ENCODE data around the gene AOC3. TPM values are rescaled to one million over a fixed set of nuclear protein-coding genes. Genes with fewer than 3 reads are reported as not detected.
"Not testable (repeated sequence)": the region's sequence is repeated elsewhere in the genome, so short reads cannot be mapped to it uniquely, and the experiment has no call there.

AOC3 gene
- polyA plus RNA-seq, 1 experiment: 0.12 TPM

GRCh38 chr17:42882166-42882565 is 31.2 kb downstream of the AOC3 start:
- H3K27ac ChIP-seq (ENCODE audit: low read depth, low read length): no peak overlapping the region
- no peak overlapping the region for H3K4me3 ChIP-seq (ENCODE audit: low read depth, low read length)
- no peak for TF ChIP-seq CTCF (IDR thresholded peaks at IDR 0.05; ENCODE audit: low read depth, low read length)
- POLR2A ChIA-PET: no interaction called here
- no peaks in the 10 kb centered on the region for H3K9me3 ChIP-seq (ENCODE audit: control insufficient read depth, insufficient read depth, low read length)
- DNase-seq (ENCODE audit: low read depth, low spot score): no peak
- peaks cover 36% of the 10 kb centered on the region for H3K27me3 ChIP-seq (ENCODE audit: control insufficient read depth, insufficient read depth, low read length)
- CTCF ChIA-PET: interaction anchor here (1.3 kb wide), 1 partner anchor 9 kb away, joined by 3 read pairs; no protein-coding TSS in a partner anchor

- Histone ChIP-seq H3K27me3 (ENCODE audit: control insufficient read depth, insufficient read depth, low read length) (peaks cover 22% of the 10 kb centered on the region), H3K27ac (ENCODE audit: low read depth, low read length) (no peak overlapping the region), H3K9me3 (ENCODE audit: control insufficient read depth, insufficient read depth, low read length) (no peaks in the 10 kb centered on the region), H3K4me3 (ENCODE audit: low read depth, low read length) (no peak overlapping the region)
- no peak for DNase-seq (ENCODE audit: low read depth, low spot score)
- TF ChIP-seq CTCF (IDR thresholded peaks at IDR 0.05; ENCODE audit: low read depth, low read length): no peak
- ChIA-PET CTCF (interaction anchor here (1.5 kb wide), 1 partner anchor 45 kb away, joined by 3 read pairs; no protein-coding TSS in a partner anchor), POLR2A (interaction anchor here (0.5 to 0.7 kb wide), 2 partner anchors 275 to 908 kb away, joined by 3 to 4 read pairs; partner anchors contain the start of genes RETREG3 and TUBG1)
These were observed 33.0 kb downstream of the AOC3 start for GRCh38 chr17:42883802-42884558.

- not testable (repeated sequence) for H3K4me3 ChIP-seq (ENCODE audit: low read depth, low read length); H3K9me3 ChIP-seq (ENCODE audit: control insufficient read depth, insufficient read depth, low read length); H3K27ac ChIP-seq (ENCODE audit: low read depth, low read length); DNase-seq (ENCODE audit: low read depth, low spot score)
- CTCF ChIA-PET: interaction anchor here (1.0 kb wide), 1 partner anchor 43 kb away, joined by 3 read pairs; no protein-coding TSS in a partner anchor
- peaks cover 16% of the 10 kb centered on the region for H3K27me3 ChIP-seq (ENCODE audit: control insufficient read depth, insufficient read depth, low read length)
- POLR2A ChIA-PET: interaction anchor here (1.0 kb wide), 1 partner anchor 121 kb away, joined by 3 read pairs; no protein-coding TSS in a partner anchor
These were observed 34.8 kb downstream of the AOC3 start for GRCh38 chr17:42885806-42886205.

DNA sequence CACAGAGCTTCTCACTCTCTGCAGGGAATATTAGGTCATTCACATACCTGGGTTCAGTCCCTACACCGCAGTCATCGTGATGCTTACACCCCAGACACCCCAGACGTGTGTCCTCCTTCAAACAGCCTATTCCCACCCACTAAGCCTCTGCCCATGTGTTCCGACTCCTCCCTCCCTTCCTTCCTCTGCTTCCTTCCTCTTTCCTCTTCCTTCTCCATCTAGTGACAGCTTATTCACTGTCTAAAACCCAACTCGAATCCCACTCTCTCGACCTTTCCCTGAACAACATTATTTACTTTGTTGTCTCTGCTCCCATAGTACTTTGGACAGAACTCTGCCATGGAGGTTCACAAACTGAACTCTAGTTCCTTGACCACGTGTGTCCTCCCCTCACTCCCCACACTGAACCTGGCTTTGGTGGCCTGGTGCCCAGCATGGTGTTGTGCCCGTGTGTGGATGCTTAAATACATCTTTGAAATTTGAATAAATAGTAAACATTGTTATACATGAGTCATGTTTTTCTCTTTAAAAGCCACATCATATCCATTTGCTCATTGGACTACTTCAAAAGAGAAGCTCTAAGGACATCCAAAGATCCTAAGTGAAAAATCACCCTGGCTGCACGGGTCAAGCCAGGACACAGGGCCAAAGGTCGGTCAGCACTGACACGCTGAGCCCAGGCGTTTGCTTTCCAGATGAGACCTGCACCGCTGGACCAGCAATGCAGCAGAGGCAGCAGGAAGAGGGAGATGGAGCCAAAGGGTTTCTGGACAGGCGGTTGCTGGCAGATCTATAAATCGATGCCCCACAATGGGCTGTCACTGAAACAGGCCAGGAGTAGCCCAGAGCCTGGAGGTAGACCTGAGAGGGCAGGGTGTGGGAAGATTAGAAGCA is 35.5 kb downstream of the AOC3 start:
- CTCF ChIA-PET: interaction anchor here (1.0 kb wide), 1 partner anchor 42 kb away, joined by 3 read pairs; no protein-coding TSS in a partner anchor

More for the DNA sequence above, 35.5 kb downstream of the AOC3 start:
- Histone ChIP-seq H3K4me3 (ENCODE audit: low read depth, low read length) (no peak overlapping the region), H3K27ac (ENCODE audit: low read depth, low read length) (no peak overlapping the region), H3K27me3 (ENCODE audit: control insufficient read depth, insufficient read depth, low read length) (peaks cover 14% of the 10 kb centered on the region), H3K9me3 (ENCODE audit: control insufficient read depth, insufficient read depth, low read length) (no peaks in the 10 kb centered on the region)
- POLR2A ChIA-PET: interaction anchor here (1.0 kb wide), 1 partner anchor 121 kb away, joined by 3 read pairs; no protein-coding TSS in a partner anchor
- TF ChIP-seq CTCF (IDR thresholded peaks at IDR 0.05; ENCODE audit: low read depth, low read length): no peak
- DNase-seq (ENCODE audit: low read depth, low spot score): no peak

All from AG04450 (cell line).